Activated B cell treated with CpG ODN at 0.5 μM for 24 hours (primary cell): ENCODE measurements around the gene DCAF4L1. TPM values are rescaled to one million over a fixed set of nuclear protein-coding genes. Genes with fewer than 3 reads are reported as not detected.
A peak's percentile ranks its signal among the peaks of the same experiment; 100 is the strongest.

Experiments used
- ATAC-seq: fragments of 200-7000 bp; cut with Tn5 transposase; one replicate; pipeline ENCODE4 v1.10.0; 2021; ENCODE audit warnings: low read depth, mild to moderate bottlenecking, moderate library complexity
- CTCF ChIA-PET: fragments of 350-600 bp; sonication (Branson Sonifier 250); formaldehyde crosslinking; loops from one replicate; lab custom pipeline; 2021; ENCODE audit warnings: antibody characterized with exemption; lab: Charles Lee
- POLR2A ChIA-PET: fragments of 350-600 bp; sonication (Branson Sonifier 250); formaldehyde crosslinking; loops from one replicate; lab custom pipeline; 2021; ENCODE audit warnings: antibody characterized with exemption; lab: Charles Lee
- DNase-seq: peaks from one replicate; pipeline ENCODE4 v3.0.0; 2022
- H3K27ac Mint-ChIP-seq: one replicate; pipeline ENCODE4 v1.8.0; 2020; ENCODE audit warnings: mixed read lengths
- H3K27me3 Mint-ChIP-seq: one replicate; pipeline ENCODE4 v1.8.0; 2021; ENCODE audit warnings: mixed read lengths
- H3K36me3 Mint-ChIP-seq: one replicate; pipeline ENCODE4 v1.8.0; 2021; ENCODE audit warnings: low read depth, mixed read lengths
- H3K4me1 Mint-ChIP-seq: one replicate; pipeline ENCODE4 v1.8.0; 2021; ENCODE audit warnings: mixed read lengths
- H3K4me3 Mint-ChIP-seq: one replicate; pipeline ENCODE4 v1.8.0; 2020; ENCODE audit warnings: mild to moderate bottlenecking, mixed read lengths
- H3K9me3 Mint-ChIP-seq: one replicate; pipeline ENCODE4 v1.8.0; 2020; ENCODE audit warnings: mixed read lengths
- intact Hi-C: fragments of 100-400 bp; cut with micrococcal nuclease; formaldehyde crosslinking; loops from one replicate; pipeline ENCODE4 v1.15.1; 2024
- total RNA-seq: library from RNA; stranded (reverse); gene quantifications from 2 replicates; pipeline ENCODE4 v1.2.3, GENCODE V29; 2022
- TF ChIP-seq, protein P1 (sequence below): fragments of 200-600 bp; IDR thresholded peaks from one replicate; pipeline ENCODE4 v1.8.0; 2022; ENCODE audit warnings: antibody characterized with exemption, mild to moderate bottlenecking

The DCAF4L1 gene
- total RNA-seq, 1 donor from 2014 or later: 0.22 TPM

- peak overlapping the region; percentile 93 for H3K4me3 Mint-ChIP-seq
- CTCF ChIA-PET: interaction anchor here (1.0 kb wide), 1 partner anchor 54 kb away, joined by 3 read pairs; the partner anchor contains the start of gene SLC30A9
- H3K9me3 Mint-ChIP-seq: no peaks in the 10 kb centered on the region
- peaks cover 31% of the 10 kb centered on the region for H3K4me1 Mint-ChIP-seq
- TF ChIP-seq, protein P1, sequence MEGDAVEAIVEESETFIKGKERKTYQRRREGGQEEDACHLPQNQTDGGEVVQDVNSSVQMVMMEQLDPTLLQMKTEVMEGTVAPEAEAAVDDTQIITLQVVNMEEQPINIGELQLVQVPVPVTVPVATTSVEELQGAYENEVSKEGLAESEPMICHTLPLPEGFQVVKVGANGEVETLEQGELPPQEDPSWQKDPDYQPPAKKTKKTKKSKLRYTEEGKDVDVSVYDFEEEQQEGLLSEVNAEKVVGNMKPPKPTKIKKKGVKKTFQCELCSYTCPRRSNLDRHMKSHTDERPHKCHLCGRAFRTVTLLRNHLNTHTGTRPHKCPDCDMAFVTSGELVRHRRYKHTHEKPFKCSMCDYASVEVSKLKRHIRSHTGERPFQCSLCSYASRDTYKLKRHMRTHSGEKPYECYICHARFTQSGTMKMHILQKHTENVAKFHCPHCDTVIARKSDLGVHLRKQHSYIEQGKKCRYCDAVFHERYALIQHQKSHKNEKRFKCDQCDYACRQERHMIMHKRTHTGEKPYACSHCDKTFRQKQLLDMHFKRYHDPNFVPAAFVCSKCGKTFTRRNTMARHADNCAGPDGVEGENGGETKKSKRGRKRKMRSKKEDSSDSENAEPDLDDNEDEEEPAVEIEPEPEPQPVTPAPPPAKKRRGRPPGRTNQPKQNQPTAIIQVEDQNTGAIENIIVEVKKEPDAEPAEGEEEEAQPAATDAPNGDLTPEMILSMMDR: no peak
- ATAC-seq: peak; percentile 9
- H3K36me3 Mint-ChIP-seq: peaks cover 27% of the 10 kb centered on the region
- H3K27me3 Mint-ChIP-seq: no peaks in the 10 kb centered on the region
- POLR2A ChIA-PET: interaction anchor here (1.7 kb wide), 2 partner anchors 55 to 217 kb away, joined by 6 to 12 read pairs; partner anchors contain the start of genes BEND4 and SLC30A9
- no peak for DNase-seq
- intact Hi-C loops: loop anchor here (1.0 to 2.0 kb wide), 2 partner anchors 55 to 217 kb away; partner anchors contain the start of genes BEND4 and SLC30A9
- H3K27ac Mint-ChIP-seq: peak overlapping the region; percentile 50
These were observed 45.9 kb upstream of the DCAF4L1 start for GRCh38 chr4:41935652-41936021.

- POLR2A ChIA-PET: no interaction called here
- TF ChIP-seq, protein P1: no peak
- H3K4me3 Mint-ChIP-seq: no peak overlapping the region
- ATAC-seq: no peak
- H3K4me1 Mint-ChIP-seq: peaks cover 32% of the 10 kb centered on the region
- intact Hi-C loops: no loop called here
- CTCF ChIA-PET: interaction anchor here (1.5 kb wide), 1 partner anchor 28 kb away, joined by 3 read pairs; no protein-coding TSS in a partner anchor
- no peaks in the 10 kb centered on the region for H3K27me3 Mint-ChIP-seq
- H3K36me3 Mint-ChIP-seq: peaks cover 52% of the 10 kb centered on the region
- H3K9me3 Mint-ChIP-seq: no peaks in the 10 kb centered on the region
- no peak overlapping the region for H3K27ac Mint-ChIP-seq
- no peak for DNase-seq
These were observed 42.4 kb upstream of the DCAF4L1 start for GRCh38 chr4:41939016-41939626.

DNA sequence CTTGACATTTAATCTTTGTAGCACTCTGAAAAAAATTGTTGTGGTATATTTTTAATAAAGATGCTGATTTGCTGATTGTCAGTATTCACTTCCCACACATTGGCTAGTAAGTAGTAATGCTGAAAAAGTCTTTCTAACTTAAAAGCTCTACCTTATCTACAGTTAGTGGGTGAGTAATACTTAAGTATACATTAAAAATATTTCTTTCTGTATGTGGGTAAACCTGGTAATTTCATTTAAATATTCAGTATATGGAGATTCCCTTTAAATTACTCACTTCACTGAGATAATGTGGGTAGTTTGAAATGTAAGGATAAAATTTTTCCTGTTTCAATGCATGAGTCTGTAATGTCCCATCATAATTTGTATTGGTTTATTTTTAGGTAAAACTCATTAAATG is 40.7 kb upstream of the DCAF4L1 start:
- no peak overlapping the region for H3K27ac Mint-ChIP-seq
- no peaks in the 10 kb centered on the region for H3K9me3 Mint-ChIP-seq
- intact Hi-C loops: loop anchor here (10.0 kb wide), 1 partner anchor 174 kb away; no protein-coding TSS in a partner anchor
- no peak overlapping the region for H3K4me3 Mint-ChIP-seq
- TF ChIP-seq, protein P1: no peak
- ChIA-PET CTCF (no interaction called here), POLR2A (no interaction called here)
- H3K4me1 Mint-ChIP-seq: peaks cover 20% of the 10 kb centered on the region
- H3K36me3 Mint-ChIP-seq: peaks cover 60% of the 10 kb centered on the region
- ATAC-seq (no peak), DNase-seq (no peak)
- H3K27me3 Mint-ChIP-seq: no peaks in the 10 kb centered on the region

DNA sequence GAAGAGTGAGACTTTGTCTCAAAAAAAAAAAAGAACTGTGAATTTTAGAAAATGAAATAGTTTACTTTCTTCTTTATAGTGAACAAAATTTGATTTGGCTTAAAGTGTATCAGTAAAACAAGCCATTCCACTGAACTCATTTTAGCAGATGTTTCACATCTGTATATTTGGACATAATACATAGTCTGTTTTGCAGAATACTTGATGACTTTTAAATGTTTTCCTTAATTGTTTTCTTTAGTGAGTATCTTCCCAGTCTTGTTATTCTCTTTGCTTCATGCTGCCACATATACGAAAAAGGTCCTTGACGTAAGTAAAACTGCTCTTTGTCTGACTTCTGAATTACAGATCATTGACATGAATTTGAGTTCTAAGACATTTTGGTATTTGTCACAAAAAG is 38.0 kb upstream of the DCAF4L1 start:
- DNase-seq (no peak), ATAC-seq (no peak)
- Mint-ChIP-seq H3K4me1 (peaks cover 4% of the 10 kb centered on the region), H3K36me3 (peaks cover 71% of the 10 kb centered on the region), H3K4me3 (no peak overlapping the region), H3K27me3 (no peaks in the 10 kb centered on the region), H3K27ac (no peak overlapping the region), H3K9me3 (no peaks in the 10 kb centered on the region)
- intact Hi-C loops: loop anchor here (10.0 kb wide), 1 partner anchor 171 kb away; no protein-coding TSS in a partner anchor
- TF ChIP-seq, protein P1: no peak
- ChIA-PET CTCF (no interaction called here), POLR2A (no interaction called here)

- POLR2A ChIA-PET: no interaction called here
- Mint-ChIP-seq H3K4me3 (no peak overlapping the region), H3K36me3 (peaks cover 69% of the 10 kb centered on the region), H3K4me1 (peaks cover 4% of the 10 kb centered on the region), H3K27ac (no peak overlapping the region), H3K9me3 (no peaks in the 10 kb centered on the region), H3K27me3 (no peaks in the 10 kb centered on the region)
- TF ChIP-seq, protein P1: no peak
- CTCF ChIA-PET: no interaction called here
- no peak for ATAC-seq
- no peak for DNase-seq
- intact Hi-C loops: loop anchor here (10.0 kb wide), 1 partner anchor 171 kb away; no protein-coding TSS in a partner anchor
These were observed 37.5 kb upstream of the DCAF4L1 start for GRCh38 chr4:41944089-41944488.
